Esophagus squamous epithelium (tissue), 5 donors: ENCODE results near the gene PRSS2. TPM values are rescaled to one million over a fixed set of nuclear protein-coding genes. Genes with fewer than 3 reads are reported as not detected.

Source experiments
- DNase-seq: peaks from one replicate; lab custom pipeline; 2025; lab: John Stamatoyannopoulos, UW
- H3K27ac ChIP-seq, 4 donors: fragments of 200-600 bp; sonication (generic); one replicate each; pipeline ENCODE4 v1.5.1; 2016 to 2019; ENCODE audit warnings: mild to moderate bottlenecking in 1 of 4
- H3K27me3 ChIP-seq, 4 donors: fragments of 200-600 bp; sonication (generic); 1 replicate in 3 of 4; 2 replicates in 1 of 4; pipeline versions ENCODE4 v1.5.1 to v1.6.0; 2017 to 2021; ENCODE audit warnings: antibody characterized with exemption in 1 of 4
- H3K36me3 ChIP-seq, 3 donors: fragments of 200-600 bp; sonication (generic); one replicate each; pipeline ENCODE4 v1.5.1; 2016 to 2019
- H3K4me1 ChIP-seq, 3 donors: fragments of 200-600 bp; sonication (generic); one replicate each; pipeline ENCODE4 v1.5.1; 2017 to 2019
- H3K4me3 ChIP-seq, 4 donors: fragments of 200-600 bp; sonication (generic); 1 replicate in 3 of 4; 2 replicates in 1 of 4; pipeline ENCODE4 v1.5.1; 2016 to 2019; ENCODE audit warnings: mild to moderate bottlenecking in 2 of 4, moderate library complexity in 1 of 4
- H3K9me3 ChIP-seq, 3 donors: fragments of 200-600 bp; sonication (generic); one replicate each; pipeline ENCODE4 v1.5.1; 2016 to 2019
- POLR2A ChIP-seq, 4 donors: fragments of 450-650 bp; IDR thresholded peaks; one replicate each; pipeline ENCODE4 v1.6.1; 2017; ENCODE audit warnings: antibody characterized with exemption in 4 of 4, mild to moderate bottlenecking in 4 of 4, moderate library complexity in 3 of 4
- WGBS, 2 donors: methylation state at CpG; one replicate each; pipeline ENCODE4 v1.1.5; 2018; 5-methylcytosine and 5-hydroxymethylcytosine counted together
- intact Hi-C: fragments of 100-400 bp; cut with DNase I; formaldehyde crosslinking; loops from one replicate; pipeline ENCODE4 v1.15.0; 2022
- total RNA-seq, 4 donors: library from RNA; depleted of rRNA; stranded (reverse); fragments of >200 nt; gene quantifications; one replicate each; pipeline ENCODE4 v1.1.0, GENCODE V29; 2016
- TF ChIP-seq, protein P1 (sequence below), 6 experiments: fragments of 450-650 bp in 4 of 6; fragments of 200-600 bp in 2 of 6; sonication (generic) in 2 of 6; IDR thresholded peaks; one replicate each; pipeline ENCODE4 v1.5.1; 2016 to 2019; ENCODE audit warnings: antibody characterized with exemption in 6 of 6, mild to moderate bottlenecking in 4 of 6, moderate library complexity in 4 of 6
- donor health status: DM: yes; HTN: yes; CAD: no.

Gene PRSS2
- total RNA-seq, 4 donors from 2014 or later = not detected

DNA sequence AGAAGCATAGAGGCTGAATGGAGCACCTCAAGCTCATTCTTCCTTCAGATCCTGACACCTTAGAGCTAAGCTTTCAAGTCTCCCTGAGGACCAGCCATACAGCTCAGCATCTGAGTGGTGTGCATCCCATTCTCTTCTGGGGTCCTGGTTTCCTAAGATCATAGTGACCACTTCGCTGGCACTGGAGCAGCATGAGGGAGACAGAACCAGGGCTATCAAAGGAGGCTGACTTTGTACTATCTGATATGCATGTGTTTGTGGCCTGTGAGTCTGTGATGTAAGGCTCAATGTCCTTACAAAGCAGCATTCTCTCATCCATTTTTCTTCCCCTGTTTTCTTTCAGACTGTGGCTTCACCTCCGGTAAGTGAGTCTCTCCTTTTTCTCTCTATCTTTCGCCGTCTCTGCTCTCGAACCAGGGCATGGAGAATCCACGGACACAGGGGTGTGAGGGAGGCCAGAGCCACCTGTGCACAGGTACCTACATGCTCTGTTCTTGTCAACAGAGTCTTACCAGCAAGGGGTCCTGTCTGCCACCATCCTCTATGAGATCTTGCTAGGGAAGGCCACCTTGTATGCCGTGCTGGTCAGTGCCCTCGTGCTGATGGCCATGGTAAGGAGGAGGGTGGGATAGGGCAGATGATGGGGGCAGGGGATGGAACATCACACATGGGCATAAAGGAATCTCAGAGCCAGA lies 31.0 kb downstream of the PRSS2 start:
- TF ChIP-seq, protein P1, sequence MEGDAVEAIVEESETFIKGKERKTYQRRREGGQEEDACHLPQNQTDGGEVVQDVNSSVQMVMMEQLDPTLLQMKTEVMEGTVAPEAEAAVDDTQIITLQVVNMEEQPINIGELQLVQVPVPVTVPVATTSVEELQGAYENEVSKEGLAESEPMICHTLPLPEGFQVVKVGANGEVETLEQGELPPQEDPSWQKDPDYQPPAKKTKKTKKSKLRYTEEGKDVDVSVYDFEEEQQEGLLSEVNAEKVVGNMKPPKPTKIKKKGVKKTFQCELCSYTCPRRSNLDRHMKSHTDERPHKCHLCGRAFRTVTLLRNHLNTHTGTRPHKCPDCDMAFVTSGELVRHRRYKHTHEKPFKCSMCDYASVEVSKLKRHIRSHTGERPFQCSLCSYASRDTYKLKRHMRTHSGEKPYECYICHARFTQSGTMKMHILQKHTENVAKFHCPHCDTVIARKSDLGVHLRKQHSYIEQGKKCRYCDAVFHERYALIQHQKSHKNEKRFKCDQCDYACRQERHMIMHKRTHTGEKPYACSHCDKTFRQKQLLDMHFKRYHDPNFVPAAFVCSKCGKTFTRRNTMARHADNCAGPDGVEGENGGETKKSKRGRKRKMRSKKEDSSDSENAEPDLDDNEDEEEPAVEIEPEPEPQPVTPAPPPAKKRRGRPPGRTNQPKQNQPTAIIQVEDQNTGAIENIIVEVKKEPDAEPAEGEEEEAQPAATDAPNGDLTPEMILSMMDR (IDR thresholded peaks at IDR 0.05) = no peak
- no peak for TF ChIP-seq POLR2A (IDR thresholded peaks at IDR 0.05)
- no peak overlapping the region for H3K4me3 ChIP-seq
- H3K27me3 ChIP-seq = peaks cover 9 to 50% (median 15%) of the 10 kb centered on the region in 4 donors
- no peaks in the 10 kb centered on the region for H3K36me3 ChIP-seq
- peak overlapping the region in 1 of 4 donors; percentile 6 for H3K27ac ChIP-seq
- 69 to 87% methylated on average over 5 of the region's 8 CpGs for WGBS, 2 donors
- DNase-seq = no peak
- H3K4me1 ChIP-seq = peaks cover 11 to 14% (median 13%) of the 10 kb centered on the region in 3 donors
- no peaks in the 10 kb centered on the region for H3K9me3 ChIP-seq
- intact Hi-C loops = no loop called here

DNA sequence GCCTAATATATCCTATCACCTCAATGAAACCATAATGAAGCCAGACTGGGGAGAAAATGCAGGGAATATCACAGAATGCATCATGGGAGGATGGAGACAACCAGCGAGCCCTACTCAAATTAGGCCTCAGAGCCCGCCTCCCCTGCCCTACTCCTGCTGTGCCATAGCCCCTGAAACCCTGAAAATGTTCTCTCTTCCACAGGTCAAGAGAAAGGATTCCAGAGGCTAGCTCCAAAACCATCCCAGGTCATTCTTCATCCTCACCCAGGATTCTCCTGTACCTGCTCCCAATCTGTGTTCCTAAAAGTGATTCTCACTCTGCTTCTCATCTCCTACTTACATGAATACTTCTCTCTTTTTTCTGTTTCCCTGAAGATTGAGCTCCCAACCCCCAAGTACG lies 31.5 kb downstream of the PRSS2 start:
- intact Hi-C loops = no loop called here
- WGBS, 2 donors = 56 to 67% methylated on average over 3 of the region's 3 CpGs

DNA sequence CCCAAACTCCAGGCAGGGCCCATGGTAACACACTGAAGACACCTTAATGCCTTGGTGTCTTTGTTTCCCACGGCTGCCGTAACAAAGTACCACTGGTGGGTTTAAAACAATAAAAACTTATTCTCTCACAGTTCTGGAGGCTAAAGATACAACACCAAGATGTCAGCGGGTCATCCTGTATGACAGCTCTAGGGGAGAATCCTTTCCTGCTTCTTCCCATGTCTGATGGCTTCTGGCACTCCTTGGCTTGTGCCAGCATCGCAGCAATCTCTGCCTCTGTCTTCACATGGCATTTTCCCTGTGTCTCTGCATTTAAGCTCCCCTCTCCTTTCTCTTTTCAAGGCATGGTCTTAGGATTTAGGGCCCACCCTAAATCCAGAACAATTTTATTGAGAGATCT lies 33.1 kb downstream of the PRSS2 start:
- 74 to 83% methylated on average over 4 of the region's 4 CpGs for WGBS, 2 donors
- intact Hi-C loops = no loop called here
- H3K27me3 ChIP-seq = peaks cover 0 to 36% (median 0%) of the 10 kb centered on the region in 4 donors

More for the DNA sequence above, 31.5 kb downstream of the PRSS2 start:
- DNase-seq = no peak
- H3K9me3 ChIP-seq = no peaks in the 10 kb centered on the region
- TF ChIP-seq, protein P1 (IDR thresholded peaks at IDR 0.05) = no peak
- TF ChIP-seq POLR2A (IDR thresholded peaks at IDR 0.05) = no peak
- no peak overlapping the region for H3K4me3 ChIP-seq
- peaks cover 5 to 8% (median 7%) of the 10 kb centered on the region in 3 donors for H3K4me1 ChIP-seq
- H3K27ac ChIP-seq = no peak overlapping the region
- H3K36me3 ChIP-seq = no peaks in the 10 kb centered on the region
- H3K27me3 ChIP-seq = peaks cover 5 to 44% (median 9%) of the 10 kb centered on the region in 4 donors

DNA sequence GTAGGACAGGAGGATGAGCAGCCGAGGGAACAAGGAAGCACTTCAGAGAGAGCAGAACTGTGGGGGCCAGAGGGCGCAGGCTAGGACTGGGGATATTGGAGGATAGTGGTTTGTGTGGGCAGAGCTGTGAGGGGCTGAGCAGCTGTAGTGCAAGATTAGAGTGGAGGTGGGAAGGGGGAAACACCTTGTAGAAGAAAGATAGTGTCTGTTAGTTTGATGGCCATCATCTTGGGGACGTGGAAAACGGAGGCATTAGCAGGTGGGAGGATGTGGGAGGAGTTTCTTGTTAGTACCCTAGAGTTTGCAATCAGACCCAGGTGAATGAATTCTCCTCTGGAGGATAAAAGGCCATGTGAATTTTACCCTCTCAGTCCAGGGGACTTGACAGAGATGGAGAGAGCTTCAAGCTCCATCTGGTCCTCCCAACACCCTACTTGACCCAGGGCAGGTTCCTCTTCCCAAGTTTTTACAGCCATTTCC lies 34.0 kb downstream of the PRSS2 start:
- DNase-seq = no peak
- TF ChIP-seq, protein P1 (IDR thresholded peaks at IDR 0.05) = no peak
- no peak for TF ChIP-seq POLR2A (IDR thresholded peaks at IDR 0.05)
- Histone ChIP-seq H3K9me3 (no peaks in the 10 kb centered on the region), H3K36me3 (no peaks in the 10 kb centered on the region), H3K27ac (peak overlapping the region in 1 of 4 donors; percentile 1), H3K4me1 (no peaks in the 10 kb centered on the region), H3K4me3 (no peak overlapping the region), H3K27me3 (peaks cover 0 to 36% (median 0%) of the 10 kb centered on the region in 4 donors)
- intact Hi-C loops = no loop called here
- 60 to 62% methylated on average over 4 of the region's 4 CpGs for WGBS, 2 donors

More for the DNA sequence above, 33.1 kb downstream of the PRSS2 start:
- Histone ChIP-seq H3K36me3 (no peaks in the 10 kb centered on the region), H3K4me3 (no peak overlapping the region), H3K4me1 (no peaks in the 10 kb centered on the region), H3K9me3 (no peaks in the 10 kb centered on the region), H3K27ac (no peak overlapping the region)
- no peak for DNase-seq
- TF ChIP-seq, protein P1 (IDR thresholded peaks at IDR 0.05) = no peak
- TF ChIP-seq POLR2A (IDR thresholded peaks at IDR 0.05) = no peak

DNA sequence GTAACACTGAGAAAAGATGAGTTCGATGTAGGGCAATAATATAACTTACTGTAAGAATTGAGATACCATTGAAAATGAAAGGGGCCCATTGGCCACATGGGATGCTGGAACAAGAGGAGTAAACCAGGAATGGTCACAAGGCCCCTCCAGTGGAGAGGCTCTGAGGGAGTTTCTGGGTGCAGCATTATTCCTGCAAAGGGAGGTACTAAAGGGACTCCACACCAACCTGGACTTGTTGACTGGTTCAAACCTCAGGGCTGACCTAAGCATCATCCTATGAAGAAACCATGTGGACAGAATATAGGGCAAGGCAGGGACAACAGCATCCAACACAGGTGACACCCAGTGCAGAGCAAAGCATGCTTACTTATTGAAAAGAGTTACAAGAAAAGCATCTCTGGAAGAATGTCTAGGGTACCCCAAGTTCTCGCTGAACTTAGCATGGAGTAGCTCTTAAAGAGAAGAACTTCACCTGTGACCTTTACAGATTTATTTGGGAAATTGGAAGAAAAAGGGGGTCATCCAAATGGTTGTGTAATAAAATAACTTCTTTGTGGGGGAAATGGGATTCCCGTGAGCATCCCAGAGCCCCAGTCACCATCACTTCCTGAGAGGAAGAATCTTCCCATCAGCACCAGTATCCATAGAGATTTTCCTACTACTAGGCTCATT lies 34.7 kb downstream of the PRSS2 start:
- DNase-seq = no peak
- Histone ChIP-seq H3K36me3 (no peaks in the 10 kb centered on the region), H3K4me1 (no peaks in the 10 kb centered on the region), H3K9me3 (no peaks in the 10 kb centered on the region), H3K27me3 (peaks cover 0 to 31% (median 0%) of the 10 kb centered on the region in 4 donors), H3K4me3 (no peak overlapping the region), H3K27ac (no peak overlapping the region)
- TF ChIP-seq POLR2A (IDR thresholded peaks at IDR 0.05) = no peak
- TF ChIP-seq, protein P1 (IDR thresholded peaks at IDR 0.05) = no peak
- WGBS, 2 donors = 85 to 95% methylated on average over 2 to 3 of the region's 3 CpGs
- intact Hi-C loops = no loop called here
